GM06990 (cell line): ENCODE results near the gene OR13C8.
"Not testable (repeated sequence)": the region's sequence is repeated elsewhere in the genome, so short reads cannot be mapped to it uniquely, and the experiment has no call there.

ENCODE experiments used
- DNase-seq: peaks from one replicate; pipeline ENCODE4 v3.0.0-alpha.2; 2011; ENCODE audit not compliant: insufficient read length; ENCODE audit errors: extremely low read depth
- H3K27me3 ChIP-seq: replicated peaks from 2 replicates; pipeline ENCODE4 v1.6.0; 2011; ENCODE audit warnings: low read length; ENCODE audit not compliant: control insufficient read depth, insufficient read depth
- H3K36me3 ChIP-seq: 2 replicates; pipeline ENCODE4 v1.5.1; 2011; ENCODE audit warnings: low read length; ENCODE audit not compliant: control insufficient read depth, insufficient read depth
- H3K4me3 ChIP-seq: replicated peaks from 2 replicates; pipeline ENCODE4 v1.5.1; 2011; ENCODE audit warnings: low read depth, mild to moderate bottlenecking, control low read depth, low read length
- TF ChIP-seq, protein P1 (sequence below): IDR thresholded peaks from 2 replicates; pipeline ENCODE4 v1.5.1; 2011; ENCODE audit warnings: low read length, control low read depth, mild to moderate bottlenecking, inconsistent platforms; ENCODE audit not compliant: insufficient read depth, poor library complexity, severe bottlenecking

The OR13C8 gene

DNA sequence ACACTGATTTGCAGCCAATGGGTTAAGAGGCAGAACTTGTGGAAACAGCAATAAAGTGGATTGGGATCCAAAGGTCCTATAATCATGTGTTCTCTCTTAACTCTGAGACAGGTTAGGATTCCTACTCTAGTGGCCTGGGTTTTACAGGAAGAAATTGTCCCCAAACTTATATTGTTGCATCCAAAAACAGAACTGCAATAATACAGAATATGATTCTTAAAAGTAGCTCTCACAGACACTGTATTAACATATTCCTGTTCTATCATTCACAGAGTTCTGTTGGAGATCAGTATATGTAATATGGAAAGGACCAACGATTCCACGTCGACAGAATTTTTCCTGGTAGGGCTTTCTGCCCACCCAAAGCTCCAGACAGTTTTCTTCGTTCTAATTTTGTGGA lies at the start of gene OR13C8:
Gene OR13C8 (plus strand): TSS at position 301 of the 400 bp plus-strand sequence. CDS start 0 bp downstream, at position 301.
- no peak for DNase-seq
- no peak within 1 kb of the TSS for H3K4me3 ChIP-seq
- H3K36me3 ChIP-seq = no peaks in the 10 kb centered on the region
- TF ChIP-seq, protein P1, sequence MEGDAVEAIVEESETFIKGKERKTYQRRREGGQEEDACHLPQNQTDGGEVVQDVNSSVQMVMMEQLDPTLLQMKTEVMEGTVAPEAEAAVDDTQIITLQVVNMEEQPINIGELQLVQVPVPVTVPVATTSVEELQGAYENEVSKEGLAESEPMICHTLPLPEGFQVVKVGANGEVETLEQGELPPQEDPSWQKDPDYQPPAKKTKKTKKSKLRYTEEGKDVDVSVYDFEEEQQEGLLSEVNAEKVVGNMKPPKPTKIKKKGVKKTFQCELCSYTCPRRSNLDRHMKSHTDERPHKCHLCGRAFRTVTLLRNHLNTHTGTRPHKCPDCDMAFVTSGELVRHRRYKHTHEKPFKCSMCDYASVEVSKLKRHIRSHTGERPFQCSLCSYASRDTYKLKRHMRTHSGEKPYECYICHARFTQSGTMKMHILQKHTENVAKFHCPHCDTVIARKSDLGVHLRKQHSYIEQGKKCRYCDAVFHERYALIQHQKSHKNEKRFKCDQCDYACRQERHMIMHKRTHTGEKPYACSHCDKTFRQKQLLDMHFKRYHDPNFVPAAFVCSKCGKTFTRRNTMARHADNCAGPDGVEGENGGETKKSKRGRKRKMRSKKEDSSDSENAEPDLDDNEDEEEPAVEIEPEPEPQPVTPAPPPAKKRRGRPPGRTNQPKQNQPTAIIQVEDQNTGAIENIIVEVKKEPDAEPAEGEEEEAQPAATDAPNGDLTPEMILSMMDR = no peak
- no peaks in the 10 kb centered on the region for H3K27me3 ChIP-seq

DNA sequence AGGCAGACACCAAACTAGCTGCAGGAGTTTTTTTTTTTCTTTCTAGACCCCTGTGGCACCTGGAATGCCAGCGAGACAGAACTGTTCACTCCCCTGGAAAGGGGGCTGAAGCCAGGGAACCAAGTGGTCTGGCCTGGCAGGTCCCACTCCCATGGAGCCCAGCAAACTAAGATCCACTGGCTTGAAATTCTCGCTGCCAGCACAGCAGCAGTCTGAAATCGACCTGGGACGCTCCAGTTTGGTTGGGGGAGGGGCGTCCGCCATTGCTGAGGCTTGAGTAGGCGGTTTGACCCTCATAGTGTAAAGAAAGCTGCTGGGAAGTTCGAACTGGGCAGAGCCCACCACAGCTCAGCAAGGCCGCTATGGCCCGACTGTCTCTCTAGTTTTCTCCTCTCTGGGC lies 48.7 kb upstream of the OR13C8 start:
- DNase-seq, H3K27me3 ChIP-seq, H3K4me3 ChIP-seq, H3K36me3 ChIP-seq: not testable (repeated sequence)

GRCh38 chr9:104527109-104527508 lies 41.9 kb upstream of the OR13C8 start, which contains the start of gene OR13C4:
OR13C4 (minus strand) TSS chr9:104527209; CDS start chr9:104527209, 0 bp downstream.
- TF ChIP-seq, protein P1 = no peak
- DNase-seq = no peak
- Histone ChIP-seq H3K4me3 (no peak within 1 kb of the TSS), H3K36me3 (no peaks in the 10 kb centered on the region), H3K27me3 (no peaks in the 10 kb centered on the region)

DNA sequence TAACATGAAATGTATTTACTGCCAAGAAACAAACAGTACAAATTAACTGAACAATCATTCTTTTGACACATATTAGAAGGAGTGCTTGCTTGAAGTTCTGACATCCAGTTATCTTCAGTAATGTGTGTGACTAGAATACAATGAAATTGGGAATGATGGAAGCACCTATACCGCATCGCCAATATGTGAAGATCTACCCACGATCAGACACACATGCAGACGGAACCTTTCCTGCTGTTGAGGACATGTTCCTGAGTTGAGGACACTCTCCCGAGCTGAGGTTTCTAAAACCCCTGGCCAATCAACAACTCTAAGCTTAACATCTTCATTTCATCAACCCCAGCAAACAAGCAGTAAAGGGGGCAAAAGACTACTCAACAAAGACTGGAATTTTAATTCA lies 32.2 kb upstream of the OR13C8 start, which contains the start of gene OR13C3:
Gene OR13C3 (minus strand): TSS at position 101 of the 400 bp plus-strand sequence. CDS start 133 bp downstream, outside the sequence.
- no peaks in the 10 kb centered on the region; the same call in 1 of the 2 replicates for H3K27me3 ChIP-seq
- no peaks in the 10 kb centered on the region for H3K36me3 ChIP-seq
- TF ChIP-seq, protein P1 = no peak
- H3K4me3 ChIP-seq = no peak within 1 kb of the TSS
- no peak for DNase-seq

- TF ChIP-seq, protein P1 = no peak
- Histone ChIP-seq H3K36me3 (no peaks in the 10 kb centered on the region), H3K4me3 (no peak overlapping the region), H3K27me3 (no peaks in the 10 kb centered on the region; the same call in 1 of the 2 replicates)
- DNase-seq = no peak
These were observed 29.7 kb upstream of the OR13C8 start for GRCh38 chr9:104539275-104539674.

- no peaks in the 10 kb centered on the region for H3K27me3 ChIP-seq
- no peak for DNase-seq
These were observed 24.3 kb upstream of the OR13C8 start for GRCh38 chr9:104544644-104545043.

More at GRCh38 chr9:104544644-104545043, 24.3 kb upstream of the OR13C8 start:
- Histone ChIP-seq H3K4me3 (no peak overlapping the region), H3K36me3 (no peaks in the 10 kb centered on the region)
- TF ChIP-seq, protein P1 = no peak
